Trophoblast cell (in vitro differentiated cells and primary cell): ENCODE results near the gene ADAMTSL3.

Source experiments
- DNase-seq, 2 donors: peaks; one replicate each; pipeline ENCODE4 v3.0.0-alpha.2; 2016
- H2AFZ ChIP-seq: 2 replicates; pipeline ENCODE4 v1.6.1; 2013; ENCODE audit warnings: low read length, moderate library complexity, mild to moderate bottlenecking; ENCODE audit not compliant: insufficient read depth, poor library complexity
- H2AK5ac ChIP-seq: 2 replicates; pipeline ENCODE4 v1.6.1; 2013; ENCODE audit warnings: mild to moderate bottlenecking, low read length
- H2BK120ac ChIP-seq: 2 replicates; pipeline ENCODE4 v1.6.1; 2013; ENCODE audit warnings: low read length, mild to moderate bottlenecking, moderate library complexity; ENCODE audit not compliant: insufficient read depth, poor library complexity
- H2BK12ac ChIP-seq: 2 replicates; pipeline ENCODE4 v1.6.1; 2013; ENCODE audit warnings: mild to moderate bottlenecking, low read length, moderate library complexity
- H2BK5ac ChIP-seq: 2 replicates; pipeline ENCODE4 v1.6.1; 2013; ENCODE audit warnings: low read length, low read depth, moderate library complexity, mild to moderate bottlenecking; ENCODE audit not compliant: poor library complexity
- H3K14ac ChIP-seq: 2 replicates; pipeline ENCODE4 v1.6.1; 2013; ENCODE audit warnings: mild to moderate bottlenecking, low read length
- H3K18ac ChIP-seq: 2 replicates; pipeline ENCODE4 v1.6.1; 2013; ENCODE audit warnings: mild to moderate bottlenecking, low read length
- H3K23ac ChIP-seq: 2 replicates; pipeline ENCODE4 v1.6.1; 2013; ENCODE audit warnings: low read length
- H3K27ac ChIP-seq: 2 replicates; pipeline ENCODE4 v1.5.1; 2013; ENCODE audit warnings: low read depth, mild to moderate bottlenecking, inconsistent platforms, low read length, moderate library complexity
- H3K27me3 ChIP-seq: 2 replicates; pipeline ENCODE4 v1.6.1; 2013; ENCODE audit warnings: inconsistent platforms, mild to moderate bottlenecking, low read length, moderate library complexity; ENCODE audit not compliant: insufficient read depth
- H3K36me3 ChIP-seq, 2 experiments: 1 replicate in 1 of 2; 2 replicates in 1 of 2; pipeline ENCODE4 v1.6.1; 2013; ENCODE audit warnings: low read length in 2 of 2, mild to moderate bottlenecking in 2 of 2, moderate library complexity in 1 of 2; ENCODE audit not compliant: insufficient read depth in 2 of 2, control insufficient read depth in 1 of 2
- H3K4ac ChIP-seq: 2 replicates; pipeline ENCODE4 v1.6.1; 2013; ENCODE audit warnings: low read depth, mild to moderate bottlenecking, low read length, moderate library complexity
- H3K4me1 ChIP-seq, 2 experiments: 1 replicate in 1 of 2; 2 replicates in 1 of 2; pipeline ENCODE4 v1.6.1; 2013; ENCODE audit warnings: low read length in 2 of 2, mild to moderate bottlenecking in 2 of 2, moderate library complexity in 1 of 2; ENCODE audit not compliant: insufficient read depth in 2 of 2, control insufficient read depth in 1 of 2
- H3K4me2 ChIP-seq: 2 replicates; pipeline ENCODE4 v1.6.1; 2013; ENCODE audit warnings: inconsistent platforms, mild to moderate bottlenecking, low read length, moderate library complexity
- H3K4me3 ChIP-seq: 2 replicates; pipeline ENCODE4 v1.5.1; 2013; ENCODE audit warnings: mild to moderate bottlenecking, low read depth, low read length, inconsistent platforms
- H3K79me1 ChIP-seq: one replicate; pipeline ENCODE4 v1.6.1; 2013; ENCODE audit warnings: low read length
- H3K79me2 ChIP-seq: 2 replicates; pipeline ENCODE4 v1.6.1; 2013; ENCODE audit warnings: low read length, mild to moderate bottlenecking; ENCODE audit not compliant: control insufficient read depth, insufficient read depth, poor library complexity
- H3K9ac ChIP-seq: 2 replicates; pipeline ENCODE4 v1.6.1; 2013; ENCODE audit warnings: mild to moderate bottlenecking, low read length
- H3K9me3 ChIP-seq: 2 replicates; pipeline ENCODE4 v1.6.1; 2013; ENCODE audit warnings: low read depth, mild to moderate bottlenecking, control low read depth, inconsistent platforms, low read length; ENCODE audit not compliant: insufficient read depth
- H4K12ac ChIP-seq: 2 replicates; pipeline ENCODE4 v1.6.1; 2013; ENCODE audit warnings: low read depth, mild to moderate bottlenecking, low read length, moderate library complexity
- H4K8ac ChIP-seq: 2 replicates; pipeline ENCODE4 v1.6.1; 2013; ENCODE audit warnings: low read depth, mild to moderate bottlenecking, low read length, moderate library complexity
- H4K91ac ChIP-seq: one replicate; pipeline ENCODE4 v1.6.1; 2013; ENCODE audit warnings: low read depth, mild to moderate bottlenecking, low read length, moderate library complexity
- WGBS: extraction: QIAGEN DNeasy Blood & Tissue Kit; methylation state at CpG from one replicate; pipeline ENCODE4 v1.1.7; 2013; ENCODE audit warnings: missing lambda C conversion rate; ENCODE audit not compliant: insufficient read length, insufficient coverage; ENCODE audit errors: extremely low coverage; 5-methylcytosine and 5-hydroxymethylcytosine counted together

The ADAMTSL3 gene

GRCh38 chr15:83999396-84000135 lies 345.6 kb downstream of the ADAMTSL3 start:
- no peak overlapping the region for H3K4ac ChIP-seq
- no peak overlapping the region for H3K9ac ChIP-seq
- no peak overlapping the region for H4K12ac ChIP-seq
- H2AK5ac ChIP-seq, result no peak overlapping the region
- no peaks in the 10 kb centered on the region for H3K79me1 ChIP-seq
- no peak overlapping the region for H3K18ac ChIP-seq
- no peak overlapping the region for H3K4me2 ChIP-seq
- H2BK12ac ChIP-seq, result no peak overlapping the region
- H3K4me1 ChIP-seq, result no peaks in the 10 kb centered on the region
- DNase-seq, result no peak
- no peak overlapping the region for H2AFZ ChIP-seq
- no peak overlapping the region for H3K4me3 ChIP-seq
- H3K9me3 ChIP-seq, result peaks cover 3% of the 10 kb centered on the region
- H3K27ac ChIP-seq, result no peak overlapping the region
- no peak overlapping the region for H3K23ac ChIP-seq
- H3K36me3 ChIP-seq, result no peaks in the 10 kb centered on the region
- no peaks in the 10 kb centered on the region for H3K79me2 ChIP-seq
- H4K91ac ChIP-seq, result no peak overlapping the region
- no peak overlapping the region for H2BK5ac ChIP-seq
- H4K8ac ChIP-seq, result no peak overlapping the region
- H3K14ac ChIP-seq, result no peak overlapping the region
- H3K27me3 ChIP-seq, result no peaks in the 10 kb centered on the region
- no CpG with 5 or more reads among the region's 6 CpGs for WGBS
- H2BK120ac ChIP-seq, result no peak overlapping the region

GRCh38 chr15:84001037-84001436 lies 347.1 kb downstream of the ADAMTSL3 start:
- no peak overlapping the region for H3K18ac ChIP-seq
- H3K4ac ChIP-seq, result no peak overlapping the region
- WGBS, result no CpG with 5 or more reads among the region's 5 CpGs
- no peaks in the 10 kb centered on the region for H3K4me1 ChIP-seq
- no peak overlapping the region for H3K14ac ChIP-seq
- no peak overlapping the region for H2BK5ac ChIP-seq
- H2AFZ ChIP-seq, result no peak overlapping the region
- no peak overlapping the region for H2BK120ac ChIP-seq
- H4K8ac ChIP-seq, result no peak overlapping the region
- H3K23ac ChIP-seq, result no peak overlapping the region
- no peaks in the 10 kb centered on the region for H3K27me3 ChIP-seq
- H4K12ac ChIP-seq, result no peak overlapping the region
- no peak overlapping the region for H3K27ac ChIP-seq
- no peaks in the 10 kb centered on the region for H3K36me3 ChIP-seq
- no peak overlapping the region for H2BK12ac ChIP-seq
- no peak overlapping the region for H3K4me3 ChIP-seq
- H4K91ac ChIP-seq, result no peak overlapping the region
- H3K79me1 ChIP-seq, result no peaks in the 10 kb centered on the region
- DNase-seq, result no peak
- peaks cover 3% of the 10 kb centered on the region for H3K9me3 ChIP-seq
- H3K79me2 ChIP-seq, result no peaks in the 10 kb centered on the region
- H2AK5ac ChIP-seq, result no peak overlapping the region
- no peak overlapping the region for H3K4me2 ChIP-seq
- no peak overlapping the region for H3K9ac ChIP-seq

GRCh38 chr15:84001655-84002054 lies 347.7 kb downstream of the ADAMTSL3 start:
- Histone ChIP-seq H3K27me3 (no peaks in the 10 kb centered on the region), H3K4me1 (no peaks in the 10 kb centered on the region), H3K79me1 (no peaks in the 10 kb centered on the region), H3K79me2 (no peaks in the 10 kb centered on the region), H2BK5ac (no peak overlapping the region), H3K14ac (no peak overlapping the region), H2BK120ac (no peak overlapping the region), H4K12ac (no peak overlapping the region), H3K23ac (no peak overlapping the region), H2BK12ac (no peak overlapping the region), H2AFZ (no peak overlapping the region), H4K8ac (no peak overlapping the region), H3K27ac (no peak overlapping the region), H3K9ac (no peak overlapping the region), H4K91ac (no peak overlapping the region), H3K4me2 (no peak overlapping the region), H2AK5ac (no peak overlapping the region), H3K4ac (no peak overlapping the region), H3K9me3 (peaks cover 3% of the 10 kb centered on the region), H3K36me3 (no peaks in the 10 kb centered on the region), H3K4me3 (peak overlapping the region; percentile 3), H3K18ac (no peak overlapping the region)
- no peak for DNase-seq

DNA sequence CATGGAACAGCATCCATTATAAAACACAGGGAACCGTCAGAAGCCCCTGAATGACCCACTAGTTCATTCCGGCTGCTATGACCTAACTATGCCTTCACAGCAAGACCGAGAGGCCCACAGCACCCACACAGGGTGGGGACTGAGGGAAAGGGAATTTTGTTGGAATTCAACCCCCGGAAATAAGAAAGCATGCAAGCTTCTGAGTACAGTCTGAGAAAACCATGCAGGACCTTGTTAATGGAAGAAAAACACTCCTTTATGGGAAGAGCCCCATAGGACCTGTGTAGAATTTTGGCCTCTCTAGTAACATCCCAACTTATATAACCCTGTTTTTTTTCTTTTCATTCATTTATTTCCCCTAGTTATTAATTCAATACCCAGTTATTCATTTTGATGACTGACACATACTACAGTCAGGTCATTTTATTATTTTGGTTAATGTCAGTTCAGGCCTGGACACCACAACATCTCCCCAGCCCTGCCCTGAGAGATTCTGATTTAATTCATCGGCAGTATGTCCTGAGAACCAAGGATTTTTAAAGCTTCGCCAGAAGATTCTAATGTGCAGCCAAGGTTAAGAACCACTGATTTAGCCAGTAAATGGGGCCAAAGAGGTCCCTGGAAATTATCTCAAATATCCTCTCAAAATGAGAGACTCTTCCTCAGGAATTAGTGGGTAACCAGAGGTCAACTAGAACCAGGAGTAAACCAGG lies 350.0 kb downstream of the ADAMTSL3 start:
- Histone ChIP-seq H2BK120ac (no peak overlapping the region), H3K4me3 (no peak overlapping the region), H3K27me3 (no peaks in the 10 kb centered on the region), H3K18ac (no peak overlapping the region), H3K36me3 (no peaks in the 10 kb centered on the region), H3K79me1 (no peaks in the 10 kb centered on the region), H2AK5ac (no peak overlapping the region), H3K9me3 (peaks cover 3% of the 10 kb centered on the region), H4K8ac (no peak overlapping the region), H3K23ac (no peak overlapping the region), H3K9ac (no peak overlapping the region), H3K14ac (no peak overlapping the region), H3K4me2 (no peak overlapping the region), H3K4ac (no peak overlapping the region), H2BK12ac (no peak overlapping the region), H3K79me2 (no peaks in the 10 kb centered on the region), H4K12ac (no peak overlapping the region), H2BK5ac (no peak overlapping the region), H4K91ac (no peak overlapping the region), H3K27ac (no peak overlapping the region), H2AFZ (no peak overlapping the region), H3K4me1 (no peaks in the 10 kb centered on the region)
- WGBS, result no CpG with 5 or more reads among the region's 6 CpGs
- no peak for DNase-seq
